Stomach (tissue), 9 donors: ENCODE data around the gene MRGPRE. TPM values are rescaled to one million over a fixed set of nuclear protein-coding genes. Genes with fewer than 3 reads are reported as not detected.

ENCODE experiments used
- DNase-seq, 2 donors: peaks; one replicate each; pipeline versions ENCODE4 v3.0.0 to v3.0.0-alpha.2; 2013 to 2019
- H3K27ac ChIP-seq, 5 donors: fragments of 200-600 bp in 4 of 5; sonication (generic) in 4 of 5; one replicate each; pipeline ENCODE4 v1.5.1; 2013 to 2019; ENCODE audit warnings: mild to moderate bottlenecking in 1 of 5, moderate library complexity in 1 of 5
- H3K27me3 ChIP-seq, 3 donors: fragments of 200-600 bp; sonication (generic); one replicate each; pipeline ENCODE4 v1.5.1; 2017 to 2019; ENCODE audit warnings: mixed run types in 1 of 3
- H3K36me3 ChIP-seq, 4 donors: fragments of 200-600 bp; sonication (generic); 1 replicate in 3 of 4; 2 replicates in 1 of 4; pipeline ENCODE4 v1.5.1; 2016 to 2019
- H3K4me1 ChIP-seq, 4 donors: fragments of 200-600 bp; sonication (generic); one replicate each; pipeline ENCODE4 v1.5.1; 2016 to 2019
- H3K4me3 ChIP-seq, 4 donors: fragments of 200-600 bp; sonication (generic) in 3 of 4; one replicate each; pipeline ENCODE4 v1.5.1; 2016 to 2019; ENCODE audit warnings: mild to moderate bottlenecking in 1 of 4
- H3K9me3 ChIP-seq, 4 donors: fragments of 200-600 bp; sonication (generic); one replicate each; pipeline ENCODE4 v1.5.1; 2016 to 2019
- EP300 ChIP-seq: sonication (generic); formaldehyde crosslinking; IDR thresholded peaks from one replicate; pipeline ENCODE4 v1.6.1; 2017; ENCODE audit warnings: antibody characterized with exemption
- POLR2A ChIP-seq, 4 donors: fragments of 450-650 bp; IDR thresholded peaks; one replicate each; pipeline ENCODE4 v1.6.1; 2016; ENCODE audit warnings: antibody characterized with exemption in 4 of 4, control low read depth in 2 of 4, mild to moderate bottlenecking in 1 of 4, moderate library complexity in 1 of 4
- POLR2AphosphoS5 ChIP-seq, 3 donors: sonication (generic); formaldehyde crosslinking; IDR thresholded peaks; one replicate each; pipeline ENCODE4 v1.6.1; 2016; ENCODE audit warnings: antibody characterized with exemption in 3 of 3
- WGBS, 5 donors: extraction: QIAGEN DNeasy Blood & Tissue Kit in 3 of 5; methylation state at CpG; one replicate each; pipeline versions ENCODE4 v1.1.5 to v1.1.7; 2013 to 2018; 5-methylcytosine and 5-hydroxymethylcytosine counted together
- intact Hi-C: fragments of 100-400 bp; cut with DNase I; formaldehyde crosslinking; loops from one replicate; pipeline ENCODE4 v1.15.1; 2023; ENCODE audit warnings: low total_unique reads
- polyA plus RNA-seq, 3 donors: library from polyadenylated mRNA; stranded (reverse); fragments of 200-250 nt; gene quantifications; one replicate each; pipeline ENCODE4 v1.2.3, GENCODE V29; 2013
- total RNA-seq, 5 donors: library from RNA; depleted of rRNA; stranded (reverse); fragments of >200 nt; gene quantifications; one replicate each; pipeline versions ENCODE4 v1.1.0 to v1.2.3, GENCODE V29; 2014 to 2016
- TF ChIP-seq, protein P1 (sequence below), 7 experiments: fragments of 450-650 bp in 4 of 7; fragments of 200-600 bp in 3 of 7; sonication (generic) in 3 of 7; IDR thresholded peaks; one replicate each; pipeline ENCODE4 v1.5.1; 2016 to 2019; ENCODE audit warnings: antibody characterized with exemption in 7 of 7, control low read depth in 2 of 7, mild to moderate bottlenecking in 1 of 7
- donor health status: healthy with polysubstance abuse.
- donor health status: Bipolar disorder and iron deficiency.
- donor health status: healthy.

MRGPRE gene
- total and polyA plus RNA-seq, 8 donors, result not detected

DNA sequence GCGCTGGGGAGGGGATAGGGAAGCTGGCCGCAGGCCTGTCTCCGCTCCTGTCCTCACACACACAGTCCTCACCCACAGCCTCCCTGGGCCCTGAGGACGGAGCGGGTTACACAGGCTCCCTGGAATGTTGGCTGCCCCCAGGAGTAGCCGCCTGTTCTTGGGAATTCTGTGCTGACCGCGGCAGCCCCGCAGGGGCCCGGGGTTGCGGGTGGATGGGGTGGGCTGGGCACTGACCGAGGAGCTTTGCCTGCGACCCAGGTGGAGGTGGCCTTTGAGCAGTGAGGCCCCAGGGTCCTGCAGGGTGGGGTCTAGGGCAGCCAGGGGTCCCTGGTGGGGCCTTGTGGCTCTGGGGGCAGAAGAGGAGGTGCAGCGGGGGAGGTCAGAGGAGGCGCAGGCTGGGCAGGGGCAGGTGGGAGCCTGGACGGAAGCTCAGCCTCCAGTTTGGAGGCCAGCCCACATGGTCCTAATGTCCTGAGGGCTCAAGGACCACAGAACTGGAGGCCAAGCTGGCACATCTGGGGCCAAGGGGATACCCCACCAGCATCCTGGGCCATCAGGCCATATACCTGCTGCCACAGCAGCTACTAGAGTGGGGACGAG lies 7.0 kb downstream of the MRGPRE start:
- TF ChIP-seq, protein P1, sequence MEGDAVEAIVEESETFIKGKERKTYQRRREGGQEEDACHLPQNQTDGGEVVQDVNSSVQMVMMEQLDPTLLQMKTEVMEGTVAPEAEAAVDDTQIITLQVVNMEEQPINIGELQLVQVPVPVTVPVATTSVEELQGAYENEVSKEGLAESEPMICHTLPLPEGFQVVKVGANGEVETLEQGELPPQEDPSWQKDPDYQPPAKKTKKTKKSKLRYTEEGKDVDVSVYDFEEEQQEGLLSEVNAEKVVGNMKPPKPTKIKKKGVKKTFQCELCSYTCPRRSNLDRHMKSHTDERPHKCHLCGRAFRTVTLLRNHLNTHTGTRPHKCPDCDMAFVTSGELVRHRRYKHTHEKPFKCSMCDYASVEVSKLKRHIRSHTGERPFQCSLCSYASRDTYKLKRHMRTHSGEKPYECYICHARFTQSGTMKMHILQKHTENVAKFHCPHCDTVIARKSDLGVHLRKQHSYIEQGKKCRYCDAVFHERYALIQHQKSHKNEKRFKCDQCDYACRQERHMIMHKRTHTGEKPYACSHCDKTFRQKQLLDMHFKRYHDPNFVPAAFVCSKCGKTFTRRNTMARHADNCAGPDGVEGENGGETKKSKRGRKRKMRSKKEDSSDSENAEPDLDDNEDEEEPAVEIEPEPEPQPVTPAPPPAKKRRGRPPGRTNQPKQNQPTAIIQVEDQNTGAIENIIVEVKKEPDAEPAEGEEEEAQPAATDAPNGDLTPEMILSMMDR (IDR thresholded peaks at IDR 0.05), result no peak
- TF ChIP-seq POLR2AphosphoS5 (IDR thresholded peaks at IDR 0.05), result no peak
- TF ChIP-seq POLR2A (IDR thresholded peaks at IDR 0.05), result no peak
- TF ChIP-seq EP300, result no peak
- Histone ChIP-seq H3K4me3 (no peak overlapping the region), H3K36me3 (no peaks in the 10 kb centered on the region), H3K27ac (no peak overlapping the region), H3K27me3 (peaks cover 0 to 83% (median 42%) of the 10 kb centered on the region in 3 donors), H3K4me1 (no peaks in the 10 kb centered on the region), H3K9me3 (no peaks in the 10 kb centered on the region)
- no peak for DNase-seq
- intact Hi-C loops, result no loop called here
- 80 to 92% (median 84%) methylated on average over 10 to 17 of the region's 17 CpGs for WGBS, 5 donors

DNA sequence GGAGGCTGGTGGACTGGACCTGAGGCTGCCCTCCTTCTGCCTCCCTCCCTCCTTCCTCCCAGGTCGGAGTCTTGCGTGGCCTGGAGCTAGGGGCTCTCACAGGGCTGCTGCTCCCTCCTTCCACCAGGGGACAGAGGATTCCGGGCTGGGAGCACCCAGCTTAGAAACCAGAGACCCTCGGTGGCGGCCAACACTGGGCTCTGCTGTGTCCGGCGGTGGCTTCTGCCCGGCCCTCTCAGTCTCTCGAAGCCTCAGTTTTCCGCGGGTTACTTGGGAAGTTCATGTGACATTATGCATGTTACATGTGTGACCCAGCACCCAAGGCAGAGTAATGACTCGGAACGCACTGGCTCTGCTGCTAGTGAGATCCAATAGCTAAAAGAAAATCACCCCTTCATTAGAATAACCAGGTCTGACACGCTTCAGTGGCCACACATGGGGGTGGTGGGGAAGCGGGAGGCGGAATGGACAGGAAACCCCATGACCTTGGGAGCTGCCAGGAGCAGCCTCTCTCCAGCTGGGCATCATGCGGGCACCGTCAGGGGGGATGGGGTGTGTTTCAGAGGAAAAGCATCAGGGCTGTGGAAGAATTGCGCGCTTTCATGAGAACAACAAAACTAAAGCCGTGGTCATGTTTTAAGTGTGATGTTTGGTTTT lies 7.7 kb downstream of the MRGPRE start:
- Histone ChIP-seq H3K27ac (no peak overlapping the region), H3K4me3 (no peak overlapping the region), H3K36me3 (no peaks in the 10 kb centered on the region), H3K9me3 (no peaks in the 10 kb centered on the region), H3K27me3 (peaks cover 0 to 83% (median 38%) of the 10 kb centered on the region in 3 donors), H3K4me1 (no peaks in the 10 kb centered on the region)
- TF ChIP-seq, protein P1 (IDR thresholded peaks at IDR 0.05), result no peak
- TF ChIP-seq POLR2AphosphoS5 (IDR thresholded peaks at IDR 0.05) (no peak), POLR2A (IDR thresholded peaks at IDR 0.05) (no peak), EP300 (no peak)
- WGBS, 5 donors, result 72 to 79% (median 77%) methylated on average over 20 to 21 of the region's 21 CpGs
- peak; percentile 2 to 18 for DNase-seq
- intact Hi-C loops, result no loop called here

DNA sequence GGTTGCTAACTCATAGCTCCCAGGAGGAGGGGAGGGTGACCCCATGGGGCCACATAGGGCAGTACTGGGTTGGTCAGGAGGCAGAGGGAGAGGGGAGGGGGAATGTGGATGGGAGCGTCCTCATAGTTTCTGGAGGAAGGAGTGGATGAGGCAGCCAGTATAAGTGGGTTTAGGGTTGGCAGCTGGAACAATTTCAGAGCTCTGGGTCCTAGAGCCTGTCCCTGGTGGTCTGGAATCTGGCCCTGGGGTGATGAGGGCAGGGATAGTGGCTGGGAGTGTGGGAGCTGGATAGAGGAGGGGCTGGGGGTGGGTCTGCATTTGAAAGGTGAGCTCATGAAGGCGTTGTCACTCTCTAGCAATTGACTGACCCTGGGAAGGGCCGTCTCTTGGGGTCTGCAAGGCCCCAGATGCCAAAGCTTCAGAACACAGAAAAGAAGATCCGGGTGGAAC lies 8.3 kb downstream of the MRGPRE start:
- intact Hi-C loops, result no loop called here
- TF ChIP-seq, protein P1 (IDR thresholded peaks at IDR 0.05), result no peak
- TF ChIP-seq EP300, result no peak
- TF ChIP-seq POLR2A (IDR thresholded peaks at IDR 0.05), result no peak
- no peak for TF ChIP-seq POLR2AphosphoS5 (IDR thresholded peaks at IDR 0.05)
- Histone ChIP-seq H3K36me3 (no peaks in the 10 kb centered on the region), H3K9me3 (no peaks in the 10 kb centered on the region), H3K4me3 (no peak overlapping the region), H3K27me3 (peaks cover 0 to 83% (median 43%) of the 10 kb centered on the region in 3 donors), H3K4me1 (no peaks in the 10 kb centered on the region), H3K27ac (no peak overlapping the region)
- 41 to 59% (median 53%) methylated on average over 4 of the region's 4 CpGs for WGBS, 5 donors
- DNase-seq, result peak in 1 of 2 donors; percentile 1

DNA sequence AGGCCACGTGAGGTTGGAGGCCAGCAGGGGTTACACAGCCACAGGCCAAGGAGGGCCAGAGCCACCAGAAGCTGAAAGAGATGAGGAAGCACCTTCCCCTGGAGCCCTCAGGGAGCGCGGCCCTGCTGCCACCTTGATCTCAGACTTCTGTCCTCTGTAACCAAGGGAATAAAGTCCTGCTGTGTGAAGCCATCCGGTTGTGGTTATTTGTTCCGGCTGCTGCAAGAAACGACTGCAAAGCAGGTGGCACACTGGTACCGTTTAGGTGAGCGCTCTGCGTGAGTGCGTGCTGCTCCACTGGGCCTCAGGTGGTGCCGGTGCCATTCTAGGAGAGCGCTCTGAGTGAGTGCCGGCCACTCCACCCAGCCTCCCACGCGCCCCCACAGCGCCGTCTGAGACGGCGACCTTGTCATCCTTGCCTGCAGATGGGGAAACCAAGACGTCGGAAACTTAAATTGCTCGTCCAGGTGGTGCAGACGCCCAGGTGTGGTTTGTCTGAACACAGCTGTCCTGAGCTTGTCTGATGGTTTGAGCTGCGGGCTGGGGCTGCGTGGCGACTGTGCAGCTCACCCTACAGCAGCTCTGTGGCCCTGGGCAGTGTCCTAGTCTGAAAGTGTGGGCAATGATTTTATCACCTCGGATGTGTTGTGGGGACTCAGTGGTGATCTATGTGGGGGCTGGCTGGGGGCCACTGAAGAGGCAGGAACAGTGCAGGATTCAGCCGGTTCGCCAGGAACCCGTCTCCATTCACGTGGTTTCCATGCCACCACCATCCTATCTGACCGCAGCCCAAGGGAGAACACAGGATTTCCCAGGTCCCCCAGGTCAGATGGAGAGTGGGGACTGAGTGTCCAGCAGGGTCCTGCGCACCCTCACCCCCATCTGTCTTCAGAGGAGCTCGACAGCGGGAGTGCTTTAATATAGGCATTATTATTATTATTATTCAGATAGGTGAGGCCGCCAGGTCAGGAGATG lies 9.0 kb downstream of the MRGPRE start:
- H3K27me3 ChIP-seq, result peaks cover 0 to 83% (median 45%) of the 10 kb centered on the region in 3 donors
- peak; percentile 4 to 17 for DNase-seq
- H3K9me3 ChIP-seq, result no peaks in the 10 kb centered on the region
- WGBS, 5 donors, result 69 to 79% (median 79%) methylated on average over 30 to 36 of the region's 36 CpGs
- intact Hi-C loops, result no loop called here
- no peaks in the 10 kb centered on the region for H3K36me3 ChIP-seq
- TF ChIP-seq, protein P1 (IDR thresholded peaks at IDR 0.05), result no peak
- TF ChIP-seq POLR2A (IDR thresholded peaks at IDR 0.05) (no peak), EP300 (no peak), POLR2AphosphoS5 (IDR thresholded peaks at IDR 0.05) (no peak)
- no peaks in the 10 kb centered on the region for H3K4me1 ChIP-seq
- H3K4me3 ChIP-seq, result no peak overlapping the region
- no peak overlapping the region for H3K27ac ChIP-seq
